DND-41 (cell line): ENCODE data around the gene RBFOX1.

Experiments
- ATAC-seq: fragments of 200-7000 bp; cut with Tn5 transposase; 3 replicates; pipeline ENCODE4 v1.9.1; 2021; ENCODE audit warnings: low read depth; ENCODE audit not compliant: insufficient read depth
- DNase-seq: peaks from one replicate; pipeline ENCODE4 v3.0.0-alpha.2; 2020
- H2AFZ ChIP-seq: 2 replicates; pipeline ENCODE4 v1.6.0; 2012; ENCODE audit warnings: low read depth, low read length
- H3K27ac ChIP-seq: 2 replicates; pipeline ENCODE4 v1.5.1; 2012; ENCODE audit warnings: low read length, inconsistent platforms
- H3K27me3 ChIP-seq: fragments of 200-600 bp; sonication (generic); 2 replicates; pipeline ENCODE4 v1.6.0; 2012; ENCODE audit warnings: low read length, mild to moderate bottlenecking, inconsistent platforms; ENCODE audit not compliant: insufficient read depth, poor library complexity
- H3K36me3 ChIP-seq: 2 replicates; pipeline ENCODE4 v1.5.1; 2012; ENCODE audit warnings: low read length, inconsistent platforms; ENCODE audit not compliant: insufficient read depth
- H3K4me1 ChIP-seq: 2 replicates; pipeline ENCODE4 v1.5.1; 2012; ENCODE audit warnings: mild to moderate bottlenecking, low read length; ENCODE audit not compliant: insufficient read depth
- H3K4me2 ChIP-seq: 2 replicates; pipeline ENCODE4 v1.6.0; 2012; ENCODE audit warnings: mild to moderate bottlenecking, moderate library complexity, low read length, inconsistent platforms; ENCODE audit not compliant: insufficient read depth
- H3K4me3 ChIP-seq, 2 experiments: fragments of 200-600 bp in 1 of 2; shearing (Covaris generic) in 1 of 2; 2 replicates each; pipeline ENCODE4 v1.5.1; 2012 to 2016; ENCODE audit warnings: inconsistent platforms in 2 of 2, low read length in 2 of 2, mild to moderate bottlenecking in 2 of 2, low read depth in 1 of 2, moderate library complexity in 1 of 2
- H3K79me2 ChIP-seq: 2 replicates; pipeline ENCODE4 v1.6.0; 2012; ENCODE audit warnings: low read length, inconsistent platforms; ENCODE audit not compliant: insufficient read depth
- H3K9ac ChIP-seq: 2 replicates; pipeline ENCODE4 v1.6.0; 2012; ENCODE audit warnings: low read depth, mild to moderate bottlenecking, inconsistent platforms, low read length, moderate library complexity
- H3K9me3 ChIP-seq: 2 replicates; pipeline ENCODE4 v1.5.1; 2012; ENCODE audit warnings: low read length, moderate library complexity, mild to moderate bottlenecking, inconsistent platforms; ENCODE audit not compliant: insufficient read depth, severe bottlenecking
- H4K20me1 ChIP-seq: 2 replicates; pipeline ENCODE4 v1.6.0; 2012; ENCODE audit warnings: low read length; ENCODE audit not compliant: insufficient read depth
- EZH2 ChIP-seq: IDR thresholded peaks from 3 replicates; pipeline ENCODE4 v1.6.1; 2012; ENCODE audit warnings: borderline replicate concordance, low read depth, mild to moderate bottlenecking, moderate library complexity, low read length, inconsistent platforms; ENCODE audit not compliant: severe bottlenecking
- TF ChIP-seq, protein P1 (sequence below): IDR thresholded peaks from 2 replicates; pipeline ENCODE4 v1.5.1; 2012; ENCODE audit warnings: borderline replicate concordance, low read length, moderate library complexity, mild to moderate bottlenecking; ENCODE audit not compliant: poor library complexity, severe bottlenecking; ENCODE audit errors: extremely low read depth

RBFOX1 gene

DNA sequence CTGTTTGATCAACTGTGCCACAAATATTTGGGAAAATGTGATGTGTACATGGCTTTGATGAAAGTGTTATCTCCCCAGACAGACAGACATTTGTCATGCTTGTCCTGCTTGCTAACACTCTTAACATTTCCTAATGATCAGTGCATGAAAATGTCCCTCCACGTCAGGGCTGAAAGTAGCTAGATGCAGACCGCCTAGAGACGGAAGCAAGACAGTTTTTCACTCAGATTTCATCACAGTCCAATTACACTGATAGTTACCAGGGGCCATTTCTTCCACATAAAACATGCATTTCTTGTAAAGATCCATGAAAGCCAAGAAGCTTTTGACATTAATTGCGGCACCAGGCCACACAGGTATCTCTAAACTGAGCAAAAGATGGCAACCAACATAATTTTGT lies 347.7 kb downstream of the RBFOX1 start:
- Histone ChIP-seq H3K79me2 (no peaks in the 10 kb centered on the region), H3K4me2 (no peak overlapping the region), H3K4me1 (no peaks in the 10 kb centered on the region), H3K27ac (no peak overlapping the region), H4K20me1 (no peaks in the 10 kb centered on the region), H3K9me3 (no peaks in the 10 kb centered on the region), H3K36me3 (no peaks in the 10 kb centered on the region), H3K4me3 (no peak overlapping the region), H2AFZ (no peak overlapping the region), H3K27me3 (no peaks in the 10 kb centered on the region), H3K9ac (no peak overlapping the region)
- DNase-seq = no peak
- TF ChIP-seq, protein P1, sequence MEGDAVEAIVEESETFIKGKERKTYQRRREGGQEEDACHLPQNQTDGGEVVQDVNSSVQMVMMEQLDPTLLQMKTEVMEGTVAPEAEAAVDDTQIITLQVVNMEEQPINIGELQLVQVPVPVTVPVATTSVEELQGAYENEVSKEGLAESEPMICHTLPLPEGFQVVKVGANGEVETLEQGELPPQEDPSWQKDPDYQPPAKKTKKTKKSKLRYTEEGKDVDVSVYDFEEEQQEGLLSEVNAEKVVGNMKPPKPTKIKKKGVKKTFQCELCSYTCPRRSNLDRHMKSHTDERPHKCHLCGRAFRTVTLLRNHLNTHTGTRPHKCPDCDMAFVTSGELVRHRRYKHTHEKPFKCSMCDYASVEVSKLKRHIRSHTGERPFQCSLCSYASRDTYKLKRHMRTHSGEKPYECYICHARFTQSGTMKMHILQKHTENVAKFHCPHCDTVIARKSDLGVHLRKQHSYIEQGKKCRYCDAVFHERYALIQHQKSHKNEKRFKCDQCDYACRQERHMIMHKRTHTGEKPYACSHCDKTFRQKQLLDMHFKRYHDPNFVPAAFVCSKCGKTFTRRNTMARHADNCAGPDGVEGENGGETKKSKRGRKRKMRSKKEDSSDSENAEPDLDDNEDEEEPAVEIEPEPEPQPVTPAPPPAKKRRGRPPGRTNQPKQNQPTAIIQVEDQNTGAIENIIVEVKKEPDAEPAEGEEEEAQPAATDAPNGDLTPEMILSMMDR = no peak
- TF ChIP-seq EZH2 = no peak
- no peak for ATAC-seq

DNA sequence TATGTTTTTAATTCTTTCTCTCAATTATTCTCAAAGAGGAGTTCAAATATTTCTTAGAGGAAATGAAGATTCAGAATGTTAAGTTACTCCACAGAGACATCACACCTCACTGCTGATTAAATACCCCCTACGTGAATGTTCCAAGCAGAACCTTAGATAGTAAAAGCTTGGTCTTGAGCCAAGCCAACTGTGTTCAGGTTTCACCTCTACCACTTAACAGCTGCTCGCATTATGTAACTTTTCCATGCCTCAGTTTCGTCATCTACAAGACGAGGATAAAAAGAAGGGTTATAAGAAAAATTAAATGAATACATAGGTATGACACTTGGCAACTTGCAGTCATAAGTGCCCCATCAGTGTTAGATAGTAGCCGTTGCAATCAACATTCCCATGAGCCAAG lies 356.2 kb downstream of the RBFOX1 start:
- H2AFZ ChIP-seq = no peak overlapping the region
- H3K79me2 ChIP-seq = no peaks in the 10 kb centered on the region
- no peak overlapping the region for H3K9ac ChIP-seq
- no peak for ATAC-seq
- no peak overlapping the region for H3K4me3 ChIP-seq
- no peaks in the 10 kb centered on the region for H3K36me3 ChIP-seq
- H3K4me2 ChIP-seq = no peak overlapping the region
- no peaks in the 10 kb centered on the region for H3K27me3 ChIP-seq
- DNase-seq = no peak
- TF ChIP-seq EZH2 = no peak
- TF ChIP-seq, protein P1 = no peak
- no peak overlapping the region for H3K27ac ChIP-seq
- H3K4me1 ChIP-seq = no peaks in the 10 kb centered on the region
- no peaks in the 10 kb centered on the region for H4K20me1 ChIP-seq
- H3K9me3 ChIP-seq = no peaks in the 10 kb centered on the region

DNA sequence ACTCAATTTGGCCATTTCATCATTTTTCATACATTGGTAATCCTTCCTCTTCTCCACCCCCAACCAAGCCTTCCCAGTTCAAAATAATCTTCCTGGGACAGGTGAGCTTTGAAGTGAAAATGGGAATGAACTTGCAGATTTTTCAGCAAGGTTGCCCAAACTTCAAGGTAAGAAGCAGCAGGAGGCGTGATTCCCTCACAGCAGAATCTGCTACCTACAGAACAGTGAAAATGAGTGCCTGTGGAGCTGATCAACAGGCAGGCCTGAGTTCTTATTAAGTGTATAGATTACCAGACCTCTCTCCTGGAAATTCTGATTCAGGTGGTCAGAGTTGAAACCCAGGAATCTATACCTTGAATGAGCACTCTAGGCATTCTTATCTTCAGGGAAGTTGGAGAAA lies 356.6 kb downstream of the RBFOX1 start:
- no peak overlapping the region for H3K4me2 ChIP-seq
- no peaks in the 10 kb centered on the region for H4K20me1 ChIP-seq
- DNase-seq (no peak), ATAC-seq (no peak)
- TF ChIP-seq EZH2 = no peak
- TF ChIP-seq, protein P1 = no peak
- H3K27ac ChIP-seq = no peak overlapping the region
- no peaks in the 10 kb centered on the region for H3K79me2 ChIP-seq
- no peak overlapping the region for H3K4me3 ChIP-seq
- no peaks in the 10 kb centered on the region for H3K36me3 ChIP-seq
- no peaks in the 10 kb centered on the region for H3K27me3 ChIP-seq
- H3K4me1 ChIP-seq = no peaks in the 10 kb centered on the region
- H3K9me3 ChIP-seq = no peaks in the 10 kb centered on the region
- no peak overlapping the region for H3K9ac ChIP-seq
- no peak overlapping the region for H2AFZ ChIP-seq

DNA sequence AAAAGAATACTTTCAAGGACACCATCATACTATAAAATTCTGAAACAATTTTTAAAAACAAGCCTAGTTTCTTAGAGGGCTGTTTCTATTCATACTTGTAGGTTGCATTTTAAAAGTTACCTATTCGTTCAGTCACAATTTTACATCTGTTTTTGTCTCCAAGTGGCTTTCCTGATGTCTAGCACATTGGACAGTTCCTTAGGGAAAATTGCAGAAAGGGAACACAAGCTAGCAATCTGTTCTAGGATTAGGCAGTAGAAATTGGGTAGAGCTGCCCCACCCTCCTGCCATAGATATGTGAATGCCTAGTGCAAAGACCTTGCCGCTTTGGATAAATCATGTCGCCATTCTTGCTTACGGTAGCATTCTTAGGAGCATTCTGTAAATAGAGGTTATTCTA lies 358.9 kb downstream of the RBFOX1 start:
- H3K9me3 ChIP-seq = no peaks in the 10 kb centered on the region
- H3K79me2 ChIP-seq = no peaks in the 10 kb centered on the region
- DNase-seq (no peak), ATAC-seq (no peak)
- H3K4me2 ChIP-seq = no peak overlapping the region
- H3K27me3 ChIP-seq = no peaks in the 10 kb centered on the region
- H3K4me3 ChIP-seq = no peak overlapping the region
- H3K36me3 ChIP-seq = no peaks in the 10 kb centered on the region
- no peak overlapping the region for H3K9ac ChIP-seq
- no peaks in the 10 kb centered on the region for H4K20me1 ChIP-seq
- H3K27ac ChIP-seq = no peak overlapping the region
- H2AFZ ChIP-seq = no peak overlapping the region
- H3K4me1 ChIP-seq = no peaks in the 10 kb centered on the region
- TF ChIP-seq EZH2 = no peak
- TF ChIP-seq, protein P1 = no peak
